Bronchial epithelial cell (primary cell): ENCODE measurements around the gene EEFSEC. TPM values are rescaled to one million over a fixed set of nuclear protein-coding genes. Genes with fewer than 3 reads are reported as not detected.

Experiments used
- DNase-seq: peaks from one replicate; pipeline ENCODE4 v3.0.0-alpha.2; 2010; ENCODE audit warnings: low read depth
- FAIRE-seq: peaks from 2 replicates; lab custom pipeline; 2011; peaks lifted over from hg19 to GRCh38; lab: Jason Lieb, UNC
- H3K27me3 ChIP-seq: 2 replicates; pipeline ENCODE4 v1.5.1; 2011; ENCODE audit warnings: low read length; ENCODE audit not compliant: control insufficient read depth, insufficient read depth
- H3K36me3 ChIP-seq: 2 replicates; pipeline ENCODE4 v1.5.1; 2011; ENCODE audit warnings: low read length; ENCODE audit not compliant: control insufficient read depth, insufficient read depth
- H3K4me3 ChIP-seq: 2 replicates; pipeline ENCODE4 v1.5.1; 2011; ENCODE audit warnings: mild to moderate bottlenecking, low read depth, low read length, control low read depth
- total RNA-seq: library from RNA; depleted of rRNA; stranded (reverse); fragments of >200 nt; gene quantifications from 2 replicates; pipeline ENCODE4 v1.2.1, GENCODE V29; 2014
- TF ChIP-seq, protein P1 (sequence below): IDR thresholded peaks from 2 replicates; pipeline ENCODE4 v1.5.1; 2011; ENCODE audit warnings: mild to moderate bottlenecking, moderate library complexity, low read length, control low read depth, inconsistent platforms; ENCODE audit not compliant: insufficient read depth, severe bottlenecking

The EEFSEC gene
- total RNA-seq, 1 donor from 2014 or later, result 3.7 TPM

DNA sequence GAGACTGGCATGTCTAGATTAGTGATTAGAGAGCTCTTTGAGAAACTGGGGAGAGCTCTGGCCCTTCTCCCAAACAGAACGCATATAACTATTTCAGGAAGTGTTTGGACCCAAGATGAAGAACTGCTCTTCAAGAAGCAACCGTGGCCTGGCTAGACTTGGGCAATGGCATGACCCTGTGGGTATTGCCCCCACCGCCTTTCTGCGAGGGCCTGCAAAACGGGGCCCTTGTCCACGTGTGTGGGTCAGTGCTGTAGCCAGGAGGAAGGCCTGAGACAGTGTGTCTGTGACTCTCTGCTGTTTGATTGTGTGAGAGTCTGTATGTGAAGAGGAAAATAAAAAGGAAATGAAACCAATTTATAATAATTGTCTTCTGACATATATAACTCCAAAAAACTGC, 42.5 kb downstream of the EEFSEC start:
- no peak for FAIRE-seq
- TF ChIP-seq, protein P1, sequence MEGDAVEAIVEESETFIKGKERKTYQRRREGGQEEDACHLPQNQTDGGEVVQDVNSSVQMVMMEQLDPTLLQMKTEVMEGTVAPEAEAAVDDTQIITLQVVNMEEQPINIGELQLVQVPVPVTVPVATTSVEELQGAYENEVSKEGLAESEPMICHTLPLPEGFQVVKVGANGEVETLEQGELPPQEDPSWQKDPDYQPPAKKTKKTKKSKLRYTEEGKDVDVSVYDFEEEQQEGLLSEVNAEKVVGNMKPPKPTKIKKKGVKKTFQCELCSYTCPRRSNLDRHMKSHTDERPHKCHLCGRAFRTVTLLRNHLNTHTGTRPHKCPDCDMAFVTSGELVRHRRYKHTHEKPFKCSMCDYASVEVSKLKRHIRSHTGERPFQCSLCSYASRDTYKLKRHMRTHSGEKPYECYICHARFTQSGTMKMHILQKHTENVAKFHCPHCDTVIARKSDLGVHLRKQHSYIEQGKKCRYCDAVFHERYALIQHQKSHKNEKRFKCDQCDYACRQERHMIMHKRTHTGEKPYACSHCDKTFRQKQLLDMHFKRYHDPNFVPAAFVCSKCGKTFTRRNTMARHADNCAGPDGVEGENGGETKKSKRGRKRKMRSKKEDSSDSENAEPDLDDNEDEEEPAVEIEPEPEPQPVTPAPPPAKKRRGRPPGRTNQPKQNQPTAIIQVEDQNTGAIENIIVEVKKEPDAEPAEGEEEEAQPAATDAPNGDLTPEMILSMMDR, result no peak
- DNase-seq, result no peak
- Histone ChIP-seq H3K27me3 (no peaks in the 10 kb centered on the region), H3K4me3 (no peak overlapping the region), H3K36me3 (no peaks in the 10 kb centered on the region)

DNA sequence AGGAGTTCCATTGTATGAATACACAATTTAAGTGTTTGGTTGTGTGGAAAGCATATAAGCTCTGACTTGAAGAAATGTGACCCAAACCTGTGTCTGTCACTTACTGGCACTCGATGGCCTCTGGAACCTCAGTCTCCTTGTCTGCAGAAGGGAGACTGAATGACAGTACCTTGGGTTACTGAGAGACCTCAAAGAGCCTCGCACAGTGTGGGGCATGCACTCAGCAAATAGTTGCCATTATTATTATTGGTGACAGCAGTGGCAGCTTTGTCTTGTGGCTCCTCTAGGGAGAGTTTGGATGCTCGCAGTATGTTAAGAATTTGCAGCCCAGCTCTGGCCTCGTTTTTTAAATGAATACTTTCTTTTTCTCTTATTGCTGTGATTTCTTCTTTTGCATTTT, 43.4 kb downstream of the EEFSEC start:
- H3K27me3 ChIP-seq, result no peaks in the 10 kb centered on the region
- H3K4me3 ChIP-seq, result no peak overlapping the region
- TF ChIP-seq, protein P1, result no peak
- DNase-seq, result no peak
- H3K36me3 ChIP-seq, result no peaks in the 10 kb centered on the region
- FAIRE-seq, result no peak

DNA sequence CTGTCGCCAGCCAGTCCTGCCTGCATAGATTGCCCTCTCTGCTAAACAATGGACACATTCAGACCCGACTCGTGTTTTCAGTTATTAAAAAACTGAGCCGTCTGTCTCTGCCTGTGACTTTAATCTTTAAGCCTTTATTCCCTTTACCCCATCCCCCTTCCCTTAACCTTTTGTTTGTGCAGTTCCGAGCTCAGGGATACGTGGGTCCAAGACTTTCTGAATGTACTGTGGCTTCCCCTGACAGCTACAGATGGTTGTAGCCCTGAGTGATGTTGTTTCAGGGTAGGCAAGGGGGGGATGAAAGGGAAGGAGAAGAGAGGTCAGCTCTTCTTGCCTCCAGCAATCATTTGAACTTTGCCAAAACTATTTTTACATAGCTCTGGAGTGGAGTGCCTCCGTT, 44.6 kb downstream of the EEFSEC start:
- TF ChIP-seq, protein P1, result no peak

DNA sequence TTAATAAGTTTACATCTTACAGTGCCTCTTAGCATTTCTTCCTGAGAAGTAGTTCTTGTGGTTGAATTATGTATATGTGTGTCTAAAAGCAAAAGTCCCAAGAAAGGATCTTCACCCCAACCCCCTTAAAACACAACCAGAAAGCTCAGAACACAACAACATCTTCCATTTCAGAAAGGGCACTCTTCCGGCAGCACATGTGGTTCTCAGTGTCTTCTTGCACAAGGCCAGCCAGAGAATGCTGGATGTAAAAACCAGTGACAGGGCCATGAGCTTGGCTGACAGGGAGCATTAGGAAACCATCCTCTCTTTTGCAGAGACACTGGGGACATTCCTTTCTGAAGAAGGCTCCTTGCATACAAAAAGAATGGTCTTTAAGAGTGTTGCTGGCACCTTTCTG, 45.0 kb downstream of the EEFSEC start:
- Histone ChIP-seq H3K27me3 (no peaks in the 10 kb centered on the region), H3K4me3 (no peak overlapping the region), H3K36me3 (no peaks in the 10 kb centered on the region)
- DNase-seq (no peak), FAIRE-seq (no peak)
- TF ChIP-seq, protein P1, result no peak

More for the DNA sequence above, 44.6 kb downstream of the EEFSEC start:
- no peak for FAIRE-seq
- Histone ChIP-seq H3K36me3 (no peaks in the 10 kb centered on the region), H3K4me3 (no peak overlapping the region), H3K27me3 (no peaks in the 10 kb centered on the region)
- DNase-seq, result no peak

DNA sequence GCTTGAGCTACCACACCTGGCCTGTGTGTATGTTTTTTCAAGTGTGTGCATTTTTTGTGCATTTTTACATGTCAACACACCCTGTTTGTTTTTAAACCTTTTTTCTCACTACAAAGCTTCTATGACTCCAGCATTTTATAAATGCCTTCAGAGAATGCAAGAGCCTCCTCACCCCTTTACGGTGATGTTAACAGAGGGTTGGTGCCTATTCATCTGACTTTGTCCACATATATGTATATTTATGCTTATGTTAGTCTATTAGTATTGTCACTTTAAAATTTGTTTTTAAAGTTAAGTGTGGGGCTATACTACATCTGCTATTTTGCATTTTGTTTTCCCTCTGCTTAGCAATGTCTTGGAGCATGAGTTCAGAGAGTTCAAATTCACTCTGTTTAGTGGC, 45.8 kb downstream of the EEFSEC start:
- Histone ChIP-seq H3K36me3 (no peaks in the 10 kb centered on the region), H3K27me3 (no peaks in the 10 kb centered on the region), H3K4me3 (no peak overlapping the region)
- DNase-seq (no peak), FAIRE-seq (no peak)
- TF ChIP-seq, protein P1, result no peak

DNA sequence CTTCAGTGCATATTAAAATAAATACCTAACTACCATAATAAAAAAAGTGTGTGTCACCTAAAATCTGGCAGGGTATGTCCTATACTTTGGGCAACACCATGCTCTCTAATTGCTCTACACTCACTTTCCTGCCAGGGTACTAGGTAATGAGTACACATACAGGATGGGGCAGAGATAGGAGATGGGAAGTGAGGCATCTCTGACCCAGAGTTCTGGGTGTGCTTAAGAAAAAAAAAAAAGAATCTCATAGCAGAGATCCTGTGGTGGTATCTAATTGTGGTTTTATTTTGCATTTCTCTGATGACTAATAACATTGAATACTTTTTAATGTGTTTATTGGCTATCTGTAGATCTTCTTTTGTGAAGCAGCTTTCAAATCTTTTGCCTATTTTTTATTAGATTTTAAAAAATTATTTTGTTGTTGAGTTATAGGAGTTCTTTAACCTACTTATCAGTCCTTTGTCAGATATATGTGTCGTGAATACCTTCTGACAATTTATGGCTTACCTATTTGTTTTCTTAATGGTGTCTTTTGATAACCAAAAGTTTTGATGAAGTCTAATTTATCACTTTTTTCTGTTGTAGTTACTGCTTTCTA, 48.0 kb downstream of the EEFSEC start:
- TF ChIP-seq, protein P1, result no peak
- no peaks in the 10 kb centered on the region for H3K36me3 ChIP-seq
- H3K27me3 ChIP-seq, result no peaks in the 10 kb centered on the region
- FAIRE-seq (no peak), DNase-seq (no peak)
- H3K4me3 ChIP-seq, result no peak overlapping the region
